DMS153 (cell line): Measurements from ENCODE around the gene H6PD.

Experiments used
- DNase-seq: peaks from one replicate; lab custom pipeline; 2025; lab: John Stamatoyannopoulos, UW

Gene H6PD

DNA sequence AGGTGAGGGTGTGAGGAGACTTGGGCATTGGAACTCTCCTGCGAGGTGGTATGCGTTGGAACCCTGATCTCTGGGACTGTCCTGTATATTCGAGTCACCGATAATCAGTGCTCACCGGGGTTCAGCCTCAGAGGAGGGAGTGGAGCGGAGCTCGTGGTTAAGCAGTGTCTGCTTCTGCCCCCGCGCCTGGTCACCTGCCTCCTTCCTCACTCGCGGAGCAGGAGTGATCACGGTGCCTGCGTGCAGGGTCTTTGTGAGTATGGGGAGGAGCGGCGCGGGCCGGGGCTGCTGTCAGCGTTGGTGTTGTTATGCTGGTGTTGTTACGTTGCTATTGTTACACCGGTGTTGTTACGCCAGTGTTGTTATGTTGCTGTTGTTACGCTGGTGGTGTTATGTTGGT lies 23.3 kb downstream of the H6PD start:
- DNase-seq = no peak

DNA sequence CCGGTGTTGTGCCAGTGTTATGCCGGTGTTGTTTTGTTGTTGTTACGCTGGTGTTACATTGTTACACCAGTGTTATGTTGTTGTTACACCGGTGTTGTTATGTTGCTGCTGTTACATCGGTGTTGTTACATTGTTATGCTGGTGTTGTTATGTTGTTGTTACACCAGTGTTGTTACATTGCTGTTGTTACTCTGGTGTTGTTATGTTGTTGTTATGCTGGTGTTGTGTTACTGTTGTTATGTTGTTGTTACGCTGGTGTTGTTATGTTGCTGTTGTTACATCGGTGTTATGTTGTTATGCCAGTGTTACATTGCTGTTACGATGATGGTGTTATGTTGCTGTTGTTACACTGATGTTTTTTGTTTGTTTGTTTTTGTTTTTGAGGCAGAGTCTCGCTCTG lies 24.1 kb downstream of the H6PD start:
- DNase-seq = no peak

DNA sequence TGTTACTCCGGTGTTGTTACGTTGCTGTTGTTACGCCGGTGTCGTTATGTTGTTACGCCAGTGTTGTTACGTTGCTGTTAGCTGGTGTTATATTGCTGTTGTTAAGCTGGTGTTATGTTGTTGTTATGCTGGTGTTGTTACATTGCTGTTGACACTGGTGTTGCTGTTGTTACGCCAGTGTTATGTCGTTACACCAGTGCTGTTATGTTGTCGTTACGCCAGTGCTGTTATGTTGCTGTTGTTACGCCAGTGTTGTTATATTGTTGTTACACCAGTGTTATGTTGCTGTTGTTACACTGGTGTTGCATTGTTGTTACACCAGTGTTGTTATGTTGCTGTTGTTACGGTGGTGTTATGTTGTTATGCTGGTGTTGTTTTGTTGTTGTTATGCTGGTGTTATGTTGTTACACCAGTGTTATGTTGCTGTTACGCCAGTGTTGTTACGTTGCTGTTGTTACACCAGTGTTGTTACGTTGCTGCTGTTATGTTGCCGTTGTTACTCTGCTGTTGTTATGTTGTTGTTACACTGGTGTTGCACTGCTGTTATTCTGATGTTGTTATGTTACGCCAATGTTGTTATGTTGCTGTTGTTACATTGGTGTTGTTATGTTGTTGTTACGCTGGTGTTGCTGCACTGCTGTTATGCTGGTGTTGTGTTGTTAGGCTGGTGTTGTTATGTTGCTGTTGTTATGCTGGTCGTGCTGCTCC lies 25.6 kb downstream of the H6PD start:
- no peak for DNase-seq

DNA sequence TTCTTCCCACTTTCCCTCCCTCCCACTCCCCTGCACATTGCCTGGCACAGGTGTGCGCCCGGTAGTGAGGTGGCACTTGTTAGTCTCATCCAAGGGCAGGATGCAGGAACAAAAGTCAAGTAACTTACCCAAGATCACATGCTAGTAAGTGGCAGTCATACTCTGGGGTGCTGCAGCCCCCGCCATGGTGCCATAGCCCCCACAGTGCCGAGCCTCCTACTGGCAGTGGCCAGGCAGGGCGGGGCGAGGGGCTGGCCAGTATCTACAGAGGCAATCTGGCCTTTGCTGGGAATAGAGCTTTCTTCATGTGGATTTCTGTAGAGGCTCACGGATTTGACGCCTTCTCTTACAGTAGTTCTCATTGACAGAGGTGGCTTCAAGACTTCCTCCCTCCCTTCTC lies 26.9 kb downstream of the H6PD start:
- no peak for DNase-seq

DNA sequence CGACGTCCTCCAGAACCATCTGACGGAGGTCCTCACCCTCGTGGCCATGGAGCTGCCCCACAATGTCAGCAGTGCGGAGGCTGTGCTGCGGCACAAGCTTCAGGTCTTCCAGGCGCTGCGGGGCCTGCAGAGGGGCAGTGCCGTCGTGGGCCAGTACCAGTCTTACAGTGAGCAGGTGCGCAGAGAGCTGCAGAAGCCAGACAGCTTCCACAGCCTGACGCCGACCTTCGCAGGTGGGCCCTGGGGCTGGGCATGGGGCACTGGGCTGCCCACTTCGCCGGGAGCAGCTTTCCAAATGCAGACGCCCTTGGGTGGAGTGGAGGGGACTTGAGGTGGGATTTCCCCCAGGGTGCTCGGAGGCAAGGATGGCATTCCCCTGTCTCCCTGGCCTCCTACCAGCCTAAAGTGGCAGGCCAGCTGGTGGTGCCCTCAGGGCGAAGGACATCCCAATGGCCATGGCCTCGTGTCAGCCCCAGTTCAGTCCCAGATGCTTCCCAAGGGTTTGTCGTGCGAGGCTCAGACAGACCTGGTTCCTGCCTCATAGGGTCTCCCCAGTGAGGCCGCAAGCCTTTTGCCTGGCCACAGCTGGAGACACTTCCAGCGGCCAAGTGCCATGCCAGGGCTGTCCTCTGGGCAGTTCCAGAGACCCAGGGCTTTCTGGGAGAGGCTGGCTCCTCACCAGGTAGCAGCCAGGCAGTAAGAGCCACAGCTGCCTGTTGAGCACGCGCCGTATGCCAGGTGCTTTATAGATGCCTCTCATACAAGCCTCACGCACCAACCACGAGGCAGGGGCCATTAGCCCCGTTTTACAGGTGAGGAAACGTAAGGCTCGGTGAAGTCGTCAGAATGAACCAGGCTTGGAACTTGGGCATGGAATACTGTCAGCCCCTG lies 27.8 kb downstream of the H6PD start:
- DNase-seq = no peak

DNA sequence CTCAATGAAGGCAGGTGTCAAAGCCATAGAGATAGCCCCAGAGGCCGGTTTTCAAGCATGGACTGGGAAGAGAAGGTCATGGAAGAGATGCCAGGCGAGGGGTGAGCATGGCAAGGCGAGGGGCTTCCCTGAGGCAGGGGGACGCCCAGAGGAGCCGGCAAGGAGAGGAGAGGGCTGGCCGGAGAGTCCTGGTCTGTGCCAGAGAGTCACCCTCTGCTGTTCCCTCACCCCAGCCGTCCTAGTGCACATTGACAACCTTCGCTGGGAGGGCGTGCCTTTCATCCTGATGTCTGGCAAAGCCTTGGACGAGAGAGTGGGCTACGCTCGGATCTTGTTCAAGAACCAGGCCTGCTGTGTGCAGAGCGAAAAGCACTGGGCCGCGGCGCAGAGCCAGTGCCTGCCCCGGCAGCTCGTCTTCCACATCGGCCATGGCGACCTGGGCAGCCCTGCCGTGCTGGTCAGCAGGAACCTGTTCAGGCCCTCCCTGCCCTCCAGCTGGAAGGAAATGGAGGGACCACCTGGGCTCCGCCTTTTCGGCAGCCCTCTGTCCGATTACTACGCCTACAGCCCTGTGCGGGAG lies 28.8 kb downstream of the H6PD start:
- no peak for DNase-seq

DNA sequence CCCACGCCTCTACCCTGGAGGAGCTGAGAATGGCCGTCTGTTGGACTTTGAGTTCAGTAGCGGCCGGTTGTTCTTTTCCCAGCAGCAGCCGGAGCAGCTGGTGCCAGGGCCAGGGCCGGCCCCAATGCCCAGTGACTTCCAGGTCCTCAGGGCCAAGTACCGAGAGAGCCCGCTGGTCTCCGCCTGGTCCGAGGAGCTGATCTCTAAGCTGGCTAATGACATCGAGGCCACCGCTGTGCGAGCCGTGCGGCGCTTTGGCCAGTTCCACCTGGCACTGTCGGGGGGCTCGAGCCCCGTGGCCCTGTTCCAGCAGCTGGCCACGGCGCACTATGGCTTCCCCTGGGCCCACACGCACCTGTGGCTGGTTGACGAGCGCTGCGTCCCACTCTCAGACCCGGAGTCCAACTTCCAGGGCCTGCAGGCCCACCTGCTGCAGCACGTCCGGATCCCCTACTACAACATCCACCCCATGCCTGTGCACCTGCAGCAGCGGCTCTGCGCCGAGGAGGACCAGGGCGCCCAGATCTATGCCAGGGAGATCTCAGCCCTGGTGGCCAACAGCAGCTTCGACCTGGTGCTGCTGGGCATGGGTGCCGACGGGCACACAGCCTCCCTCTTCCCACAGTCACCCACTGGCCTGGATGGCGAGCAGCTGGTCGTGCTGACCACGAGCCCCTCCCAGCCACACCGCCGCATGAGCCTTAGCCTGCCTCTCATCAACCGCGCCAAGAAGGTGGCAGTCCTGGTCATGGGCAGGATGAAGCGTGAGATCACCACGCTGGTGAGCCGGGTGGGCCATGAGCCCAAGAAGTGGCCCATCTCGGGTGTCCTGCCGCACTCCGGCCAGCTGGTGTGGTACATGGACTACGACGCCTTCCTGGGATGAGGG lies 29.7 kb downstream of the H6PD start:
- DNase-seq = no peak

DNA sequence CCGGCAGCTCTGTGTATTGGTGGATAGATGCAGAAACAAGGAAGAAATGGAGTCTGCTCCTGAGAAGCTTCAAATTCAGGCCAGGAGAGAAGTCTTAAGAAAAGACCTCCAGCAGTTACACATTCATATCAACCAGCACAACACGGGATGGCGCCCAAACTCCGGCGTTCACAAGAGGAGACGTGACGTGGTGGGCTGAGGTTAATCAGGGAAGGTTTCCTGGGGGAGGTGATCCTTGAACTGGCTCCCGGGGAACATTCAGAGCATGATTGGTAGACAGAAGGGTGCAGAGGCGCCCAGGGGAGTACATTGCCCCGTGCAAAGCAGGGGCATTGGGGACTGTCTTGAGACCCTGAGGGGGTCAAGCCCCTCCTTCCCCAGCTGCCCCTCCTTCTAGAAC lies 30.5 kb downstream of the H6PD start:
- DNase-seq = no peak

DNA sequence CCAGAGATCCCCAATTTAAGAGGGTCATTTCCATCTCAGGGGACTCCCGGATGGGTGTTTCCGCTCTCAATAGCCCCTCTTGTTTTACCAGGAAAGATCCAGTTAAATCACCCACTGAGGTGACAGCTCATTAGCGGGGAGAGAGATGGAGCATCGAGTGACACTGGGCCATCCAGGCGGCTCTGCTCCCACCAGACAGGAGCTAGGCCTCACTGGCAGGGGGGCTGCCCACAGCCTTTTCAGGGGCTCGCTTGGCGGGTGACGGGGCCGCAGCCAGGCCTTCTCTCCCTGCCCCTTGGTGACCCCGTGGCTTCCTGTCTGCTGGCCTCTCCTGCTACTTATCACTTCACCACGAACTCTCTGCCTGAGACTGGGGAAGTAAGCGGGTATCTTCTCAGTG lies 31.4 kb downstream of the H6PD start:
- DNase-seq = no peak

DNA sequence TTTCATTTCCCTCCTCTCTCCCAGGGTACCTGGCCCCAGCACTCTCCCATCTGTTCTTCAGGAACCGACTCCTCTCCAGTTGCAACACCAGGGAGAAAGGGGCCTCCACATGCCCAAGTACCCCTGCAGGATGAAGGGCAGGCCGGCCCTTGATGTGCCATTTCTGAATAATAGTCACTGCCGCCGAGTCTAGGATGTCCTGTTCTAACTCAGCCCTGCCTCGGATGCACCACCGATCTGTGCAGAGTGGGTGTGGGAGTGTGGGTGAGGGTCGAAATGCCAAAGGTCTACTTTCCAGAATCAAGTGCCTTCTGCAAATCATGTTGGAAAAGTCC lies 32.7 kb downstream of the H6PD start:
- no peak for DNase-seq

DNA sequence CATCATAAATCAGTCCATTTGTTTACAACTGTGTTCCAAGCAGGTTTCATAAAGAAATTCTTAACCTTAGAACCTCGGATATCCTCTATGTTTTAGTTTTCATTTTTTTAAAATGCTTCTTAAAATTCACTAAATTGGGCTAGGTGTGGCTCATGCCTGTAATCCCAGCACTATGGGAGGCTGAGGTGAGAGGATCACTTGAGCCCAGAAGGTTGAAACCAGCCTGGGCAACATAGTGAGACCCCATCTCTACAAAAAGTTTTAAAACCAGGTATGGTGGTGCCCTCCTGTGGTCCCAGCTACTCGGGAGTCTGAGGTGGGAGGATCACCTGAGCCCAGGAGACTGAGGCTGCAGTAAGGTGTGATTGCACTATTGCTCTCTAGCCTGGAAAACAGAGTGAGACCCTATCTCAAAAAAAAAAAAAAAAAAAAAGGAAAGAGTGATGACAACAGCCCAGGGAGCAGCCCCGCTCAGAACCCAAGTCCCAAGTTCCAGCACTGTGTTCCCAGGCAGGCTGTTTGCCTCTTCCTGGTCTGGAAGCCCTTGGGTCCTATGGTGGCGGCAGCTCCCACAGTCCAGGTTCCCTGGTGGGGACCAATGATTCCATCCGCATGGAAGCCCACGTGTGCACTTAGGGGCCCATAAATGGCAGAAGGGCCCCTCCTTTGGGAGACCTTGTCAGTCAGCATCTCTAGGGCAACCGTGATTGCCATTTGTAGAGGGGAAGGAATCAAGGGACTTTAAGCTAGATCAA lies 33.4 kb downstream of the H6PD start:
- no peak for DNase-seq

DNA sequence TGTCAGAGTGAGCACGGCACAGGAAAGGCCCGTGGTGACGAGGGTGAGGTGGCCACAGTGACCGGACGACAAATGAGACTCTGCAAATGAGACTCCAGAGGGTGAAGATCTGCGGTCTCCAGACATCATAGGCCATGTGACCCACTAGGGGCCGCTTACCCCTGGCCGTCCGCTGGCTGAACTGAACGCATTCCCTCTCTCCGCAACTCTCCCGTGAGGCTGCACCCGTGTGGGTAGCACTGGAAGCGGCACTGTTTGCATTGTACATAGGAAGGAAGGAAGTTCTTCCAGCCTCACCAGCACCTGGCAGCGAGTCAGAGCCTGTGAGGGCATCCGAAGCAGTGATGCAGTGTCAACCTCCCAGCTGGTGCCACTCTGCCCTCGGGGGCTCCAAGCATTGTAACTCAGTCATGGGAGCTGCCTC lies 34.5 kb downstream of the H6PD start:
- no peak for DNase-seq

DNA sequence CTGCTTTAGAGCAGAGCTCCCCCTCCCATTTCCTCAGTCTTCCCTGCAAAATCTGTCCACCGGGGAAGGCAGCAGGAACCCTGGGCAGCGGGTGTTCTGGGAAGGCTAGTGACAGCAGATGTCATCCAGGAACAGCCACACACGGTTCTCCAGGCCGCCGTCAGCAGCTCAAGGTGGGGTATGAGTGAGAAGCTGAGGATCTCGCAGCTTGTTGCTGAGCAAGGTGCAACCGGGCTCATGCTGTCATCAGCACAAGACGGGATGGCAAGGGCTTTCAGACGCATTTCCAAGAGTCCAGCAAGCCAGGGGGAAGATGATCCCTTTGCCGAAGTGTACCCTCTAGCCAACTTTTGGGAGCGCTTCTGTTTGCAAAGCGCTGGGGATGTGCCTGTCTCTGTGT lies 35.1 kb downstream of the H6PD start:
- DNase-seq = no peak

DNA sequence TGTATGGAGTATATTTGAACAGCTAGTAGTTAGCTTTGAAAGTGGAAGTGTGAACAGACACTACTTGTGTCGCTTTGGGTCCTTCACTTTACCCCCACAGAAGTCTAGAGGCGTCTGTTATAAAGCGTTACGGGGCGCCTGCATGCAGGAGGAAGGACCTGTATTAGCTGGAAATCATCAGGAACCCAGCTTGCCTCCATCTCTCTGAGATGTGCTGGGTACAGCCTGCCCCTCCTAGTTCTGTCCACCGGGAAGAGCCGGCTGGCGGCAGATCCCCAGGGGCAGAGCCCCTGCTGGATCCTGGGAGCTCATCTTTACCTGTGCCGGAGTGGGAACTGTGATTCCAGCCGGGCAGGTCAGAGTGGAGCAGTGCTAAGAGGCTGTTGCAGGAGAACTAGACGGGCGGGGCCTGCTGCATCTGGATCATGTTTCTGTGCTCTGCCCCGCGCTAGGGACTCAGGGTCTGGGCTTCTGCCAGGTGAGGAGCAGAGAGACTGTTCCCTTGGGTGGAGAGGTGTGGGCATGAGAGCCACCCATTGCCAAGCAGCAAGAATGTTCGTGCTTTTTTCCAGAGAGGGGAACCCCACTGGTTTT lies 35.8 kb downstream of the H6PD start:
- DNase-seq = peak; percentile 71

DNA sequence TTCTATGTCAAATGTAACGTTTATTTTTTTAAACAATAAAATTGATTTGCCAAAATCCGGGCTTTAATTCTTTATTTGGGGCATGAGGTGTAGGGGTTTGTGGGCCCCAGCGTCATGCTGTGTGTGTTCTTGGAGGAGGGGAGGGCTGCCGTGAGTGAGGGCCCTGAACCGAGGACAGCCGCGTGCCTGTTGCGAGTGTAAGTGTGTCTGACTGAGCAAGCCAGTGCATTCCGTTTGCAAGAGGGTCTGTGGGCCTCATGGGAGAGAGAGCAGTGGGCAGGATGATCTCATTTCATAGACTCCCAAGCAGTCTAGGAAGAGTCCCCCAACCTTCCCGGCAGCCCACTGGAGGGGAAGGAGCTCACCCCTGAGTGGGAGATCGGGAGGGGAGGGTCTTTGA lies 36.7 kb downstream of the H6PD start:
- no peak for DNase-seq

DNA sequence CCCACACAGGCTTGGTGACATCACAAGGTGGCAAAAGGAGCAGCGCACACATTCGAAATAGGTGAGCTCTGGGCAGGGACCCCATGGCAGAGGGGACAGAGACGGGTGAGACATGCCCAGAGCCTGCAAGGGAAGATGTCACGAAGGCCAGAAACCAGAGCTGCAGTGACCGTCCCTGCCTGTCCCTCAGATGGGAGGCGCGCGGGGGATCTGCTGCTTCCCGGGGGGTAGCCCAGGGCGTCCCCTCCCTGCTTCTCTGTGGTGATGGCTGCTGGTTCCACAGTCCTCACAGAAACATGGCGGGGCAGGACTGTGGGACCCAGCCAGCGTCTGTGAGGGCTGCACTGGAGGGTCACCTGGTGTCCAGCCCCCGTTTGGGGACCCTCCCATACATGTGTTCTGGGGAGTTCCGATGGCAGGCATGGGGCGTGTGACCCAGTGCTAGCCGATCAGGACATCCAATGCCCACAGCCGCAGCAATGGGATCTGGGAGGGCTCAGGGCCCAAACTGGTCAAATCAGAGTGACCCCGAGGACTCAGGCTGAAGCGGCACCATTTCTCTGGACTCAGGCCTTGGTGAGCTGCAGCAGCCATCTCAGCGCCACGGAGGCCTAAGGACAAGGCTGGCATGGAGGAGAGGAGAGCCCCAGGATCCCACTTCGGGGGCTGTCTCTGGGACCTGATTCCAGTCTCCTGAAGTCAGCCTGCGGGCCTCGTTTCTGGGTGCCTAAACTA lies 37.5 kb downstream of the H6PD start:
- no peak for DNase-seq

DNA sequence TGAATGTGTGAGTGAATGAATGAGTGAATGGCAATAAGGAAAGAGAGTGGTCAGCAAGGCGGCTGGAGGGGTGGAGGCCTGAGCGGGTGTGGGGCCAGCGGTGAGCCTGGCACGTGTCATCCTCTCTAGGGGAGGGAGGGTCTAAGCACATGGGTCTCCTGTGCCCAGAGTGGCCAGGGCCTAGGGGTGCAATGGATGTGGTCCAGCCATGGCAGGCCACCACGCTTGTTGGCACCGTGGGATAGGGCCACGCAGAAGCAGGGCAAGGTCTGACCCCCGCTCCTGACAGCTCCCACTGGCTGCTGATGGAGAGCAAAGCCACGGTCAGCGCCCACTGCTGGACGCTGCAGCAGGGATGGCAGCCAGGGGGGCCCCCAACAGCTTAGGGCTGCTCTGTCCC lies 38.6 kb downstream of the H6PD start:
- no peak for DNase-seq

DNA sequence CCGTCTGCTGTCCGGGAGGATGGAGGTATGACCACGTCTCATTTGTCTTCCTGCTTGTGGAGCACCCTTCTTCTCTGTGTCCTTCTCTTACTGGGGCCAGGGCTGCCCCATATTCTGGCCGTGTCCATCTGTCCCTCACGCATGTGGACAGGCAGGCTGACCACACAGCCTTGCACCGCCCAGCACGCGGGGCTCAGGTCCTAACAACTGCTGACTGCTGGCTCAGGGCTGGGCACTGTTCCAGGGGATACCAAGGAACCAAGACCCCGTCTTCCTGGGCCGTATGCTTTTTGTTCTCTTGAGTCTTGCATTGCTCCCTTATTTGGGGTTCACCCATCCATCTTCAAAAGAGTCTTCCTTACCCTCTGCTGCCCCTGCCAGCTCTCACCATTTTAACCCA lies 40.6 kb downstream of the H6PD start:
- DNase-seq = no peak

DNA sequence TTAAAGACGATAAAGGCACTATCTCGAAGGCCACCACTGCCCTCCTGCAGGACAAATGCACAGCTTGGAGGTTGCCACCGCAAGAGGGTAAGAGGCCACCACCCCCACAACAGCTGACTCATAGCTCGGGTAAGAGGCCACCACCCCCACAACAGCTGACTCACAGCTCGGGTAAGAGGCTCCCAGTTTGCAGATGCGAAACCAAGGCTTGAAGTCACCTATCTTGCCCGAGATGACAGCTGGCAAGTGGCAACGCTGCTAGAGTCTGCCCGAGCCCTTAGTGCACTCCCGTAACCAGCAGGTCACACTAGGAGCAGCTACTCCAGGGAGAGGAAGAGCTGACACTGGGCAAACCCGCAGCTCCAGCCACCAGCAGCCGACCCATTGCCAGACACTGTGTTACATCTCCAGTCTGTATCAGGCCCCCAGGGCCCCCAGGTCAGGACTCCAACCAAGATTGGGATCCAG lies 41.0 kb downstream of the H6PD start:
- DNase-seq = no peak

DNA sequence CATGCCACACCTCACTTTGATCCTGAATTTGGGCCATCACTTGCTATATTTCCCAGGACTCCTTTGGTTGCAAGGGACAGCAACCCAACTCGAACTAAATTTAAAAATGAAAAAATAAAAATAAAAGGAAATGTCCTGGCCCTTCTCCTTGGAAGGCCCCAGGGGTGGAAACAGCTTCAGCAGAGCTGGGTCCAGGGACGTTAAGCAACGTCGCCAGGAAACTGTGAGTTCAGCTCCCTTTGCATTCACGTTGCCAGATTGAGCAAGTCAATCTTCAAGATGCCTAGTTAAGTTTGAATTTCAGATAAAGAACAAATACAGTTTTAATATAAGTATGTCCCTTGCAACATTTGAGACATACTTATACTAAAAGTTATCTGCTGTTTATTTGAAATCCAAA lies 43.5 kb downstream of the H6PD start:
- no peak for DNase-seq
